ENCODE measurements around the gene TMEM272. TPM values are rescaled to one million over a fixed set of nuclear protein-coding genes. Genes with fewer than 3 reads are reported as not detected.

The TMEM272 gene
- total RNA-seq, 1 experiment from 2014 or later = 0.07 TPM

- no TSS peak for BruUV-seq (replicated peaks)
- no peak overlapping the region for H2AFZ ChIP-seq (ENCODE audit: low read length)
- no peaks in the 10 kb centered on the region for H3F3A ChIP-seq (ENCODE audit: low read length, unreplicated experiment)
- H3K4me1 ChIP-seq (ENCODE audit: insufficient read depth, low read length) = no peaks in the 10 kb centered on the region
- ATAC-seq = no peak
- H3K9me3 ChIP-seq (ENCODE audit: low read length) = no peaks in the 10 kb centered on the region
- H3K4me3 ChIP-seq (ENCODE audit: low read length) = no peak overlapping the region
- POLR2A ChIA-PET (ENCODE audit: unreplicated experiment) = interaction anchor here (0.8 kb wide), 1 partner anchor 483 kb away, joined by 8 read pairs; no protein-coding TSS in a partner anchor
- no peak overlapping the region for H3K27ac ChIP-seq (ENCODE audit: low read length)
- CTCF ChIA-PET = no interaction called here
- no peaks in the 10 kb centered on the region for H4K20me1 ChIP-seq (ENCODE audit: low read length)
- no peaks in the 10 kb centered on the region for H3K36me3 ChIP-seq (ENCODE audit: low read depth, low read length)
- DNase-seq = no peak
- TF ChIP-seq EZH2 (IDR thresholded peaks at IDR 0.05; ENCODE audit: low read length, unreplicated experiment) = no peak
- no peak for TF ChIP-seq EZH2phosphoT487 (IDR thresholded peaks at IDR 0.05; ENCODE audit: borderline replicate concordance, low read length)
- no peak for TF ChIP-seq CTCF (conservative IDR thresholded peaks at IDR 0.05; ENCODE audit: low read depth, low read length)
- H3K4me2 ChIP-seq (ENCODE audit: low read length) = no peak overlapping the region
- H3K79me2 ChIP-seq (ENCODE audit: low read length) = no peaks in the 10 kb centered on the region
- no peak overlapping the region for H3K9ac ChIP-seq (ENCODE audit: low read length)
- intact Hi-C loops (cut with micrococcal nuclease) = no loop called here
- no peaks in the 10 kb centered on the region for H3K9me2 ChIP-seq (replicated peaks; ENCODE audit: low read length)
- peaks cover 17% of the 10 kb centered on the region; the same call in 1 of the 2 replicates for H3K27me3 ChIP-seq (ENCODE audit: low read length)
Measured at GRCh38 chr13:51823863-51824262, 21.1 kb downstream of the TMEM272 start.

- no peak overlapping the region for H2AFZ ChIP-seq (ENCODE audit: low read length)
- DNase-seq (no peak), ATAC-seq (no peak)
- no peaks in the 10 kb centered on the region for H3K79me2 ChIP-seq (ENCODE audit: low read length)
- TF ChIP-seq CTCF (conservative IDR thresholded peaks at IDR 0.05; ENCODE audit: low read depth, low read length) (no peak), EZH2phosphoT487 (IDR thresholded peaks at IDR 0.05; ENCODE audit: borderline replicate concordance, low read length) (no peak), EZH2 (IDR thresholded peaks at IDR 0.05; ENCODE audit: low read length, unreplicated experiment) (no peak)
- no peaks in the 10 kb centered on the region for H3K4me1 ChIP-seq (ENCODE audit: insufficient read depth, low read length)
- intact Hi-C loops (cut with micrococcal nuclease) = no loop called here
- no peak overlapping the region for H3K9ac ChIP-seq (ENCODE audit: low read length)
- CTCF ChIA-PET = no interaction called here
- no peak overlapping the region for H3K4me3 ChIP-seq (ENCODE audit: low read length)
- POLR2A ChIA-PET (ENCODE audit: unreplicated experiment) = interaction anchor here (0.8 kb wide), 1 partner anchor 482 kb away, joined by 8 read pairs; no protein-coding TSS in a partner anchor
- no peaks in the 10 kb centered on the region for H3K36me3 ChIP-seq (ENCODE audit: low read depth, low read length)
- H4K20me1 ChIP-seq (ENCODE audit: low read length) = no peaks in the 10 kb centered on the region
- no peaks in the 10 kb centered on the region for H3K9me2 ChIP-seq (replicated peaks; ENCODE audit: low read length)
- no TSS peak for BruUV-seq (replicated peaks)
- H3K4me2 ChIP-seq (ENCODE audit: low read length) = no peak overlapping the region
- no peaks in the 10 kb centered on the region for H3K9me3 ChIP-seq (ENCODE audit: low read length)
- H3K27ac ChIP-seq (ENCODE audit: low read length) = no peak overlapping the region
- H3F3A ChIP-seq (ENCODE audit: low read length, unreplicated experiment) = no peaks in the 10 kb centered on the region
- H3K27me3 ChIP-seq (ENCODE audit: low read length) = peaks cover 17% of the 10 kb centered on the region; the same call in 1 of the 2 replicates
Measured at GRCh38 chr13:51823359-51823758, 21.6 kb downstream of the TMEM272 start.

DNA sequence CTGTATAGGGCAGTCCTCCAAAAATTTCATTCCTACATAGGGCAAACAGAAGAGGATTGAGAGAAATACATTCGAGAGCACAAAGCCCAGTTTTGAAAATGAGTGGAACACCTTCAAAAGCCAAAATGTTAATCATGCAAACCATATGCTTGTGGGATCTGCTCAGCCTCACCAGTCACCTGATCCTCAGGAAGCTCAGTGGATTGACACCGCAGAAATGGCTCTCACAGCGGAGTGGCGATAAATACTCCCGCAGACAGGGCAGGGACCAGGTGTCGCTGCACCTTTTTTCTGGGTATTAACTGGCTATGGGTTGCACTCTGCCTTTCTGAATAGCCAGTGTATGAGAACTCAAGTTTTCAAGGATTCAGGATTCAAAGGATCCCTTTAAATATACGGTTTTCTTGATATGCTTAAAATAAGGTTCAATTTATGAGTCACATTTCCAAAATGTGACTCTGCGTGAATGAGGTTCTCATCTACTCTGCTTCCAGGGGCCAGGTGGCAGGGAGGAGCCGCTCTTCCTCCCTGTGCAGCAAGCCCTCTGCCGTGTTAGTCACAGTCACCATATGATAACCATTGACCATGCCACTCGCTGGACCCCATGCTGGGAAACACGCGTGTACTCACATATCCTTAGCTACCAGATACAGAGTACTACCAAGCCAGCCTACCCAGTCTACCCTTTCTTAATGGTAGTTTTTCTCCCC, 22.7 kb downstream of the TMEM272 start:
- H3K27ac ChIP-seq (ENCODE audit: low read length) = no peak overlapping the region
- H3K27me3 ChIP-seq (ENCODE audit: low read length) = peaks cover 7% of the 10 kb centered on the region; the same call in 1 of the 2 replicates
- no peaks in the 10 kb centered on the region for H3K36me3 ChIP-seq (ENCODE audit: low read depth, low read length)
- H3F3A ChIP-seq (ENCODE audit: low read length, unreplicated experiment) = no peaks in the 10 kb centered on the region
- no peak overlapping the region for H3K9ac ChIP-seq (ENCODE audit: low read length)
- intact Hi-C loops (cut with micrococcal nuclease) = no loop called here
- POLR2A ChIA-PET (ENCODE audit: unreplicated experiment) = no interaction called here
- CTCF ChIA-PET = no interaction called here
- no TSS peak for BruUV-seq (replicated peaks)
- H2AFZ ChIP-seq (ENCODE audit: low read length) = no peak overlapping the region
- DNase-seq (no peak), ATAC-seq (no peak)
- TF ChIP-seq CTCF (conservative IDR thresholded peaks at IDR 0.05; ENCODE audit: low read depth, low read length) (no peak), EZH2phosphoT487 (IDR thresholded peaks at IDR 0.05; ENCODE audit: borderline replicate concordance, low read length) (no peak), EZH2 (IDR thresholded peaks at IDR 0.05; ENCODE audit: low read length, unreplicated experiment) (no peak)
- no peak overlapping the region for H3K4me2 ChIP-seq (ENCODE audit: low read length)
- H3K4me3 ChIP-seq (ENCODE audit: low read length) = no peak overlapping the region
- no peaks in the 10 kb centered on the region for H3K9me3 ChIP-seq (ENCODE audit: low read length)
- no peaks in the 10 kb centered on the region for H3K79me2 ChIP-seq (ENCODE audit: low read length)
- no peaks in the 10 kb centered on the region for H3K4me1 ChIP-seq (ENCODE audit: insufficient read depth, low read length)
- no peaks in the 10 kb centered on the region for H4K20me1 ChIP-seq (ENCODE audit: low read length)
- H3K9me2 ChIP-seq (replicated peaks; ENCODE audit: low read length) = no peaks in the 10 kb centered on the region

Measured in PC-3 (cell line).